Renal cortical epithelial cell (primary cell): ENCODE results near the gene NKD2. TPM values are rescaled to one million over a fixed set of nuclear protein-coding genes. Genes with fewer than 3 reads are reported as not detected.
"Not testable (repeated sequence)": the region's sequence is repeated elsewhere in the genome, so short reads cannot be mapped to it uniquely, and the experiment has no call there.

Experiments
- DNase-seq: peaks from one replicate; pipeline ENCODE4 v3.0.0-alpha.2; 2011; ENCODE audit warnings: low read depth
- total RNA-seq: library from RNA; depleted of rRNA; stranded (reverse); fragments of >200 nt; gene quantifications from 2 replicates; pipeline ENCODE4 v1.2.3, GENCODE V29; 2014

Gene NKD2
- 0.10 TPM in 1 of 2 replicates, not detected in the other for total RNA-seq

- DNase-seq = no peak
Measured at GRCh38 chr5:1008451-1009358, at the start of gene NKD2. TSS of gene NKD2 (plus strand) at chr5:1008802. CDS start at chr5:1009058, 256 bp downstream.

GRCh38 chr5:959581-960531 is 48.7 kb upstream of the NKD2 start:
- no peak for DNase-seq

GRCh38 chr5:960551-960950 is 48.1 kb upstream of the NKD2 start:
- DNase-seq = no peak

GRCh38 chr5:961002-961710 is 47.4 kb upstream of the NKD2 start:
- DNase-seq = no peak

GRCh38 chr5:961711-962240 is 46.8 kb upstream of the NKD2 start:
- no peak for DNase-seq

- DNase-seq = no peak
Measured at GRCh38 chr5:962386-962785, 46.2 kb upstream of the NKD2 start.

GRCh38 chr5:962801-963200 is 45.8 kb upstream of the NKD2 start:
- no peak for DNase-seq

GRCh38 chr5:963310-963672 is 45.3 kb upstream of the NKD2 start:
- no peak for DNase-seq

GRCh38 chr5:963673-964531 is 44.7 kb upstream of the NKD2 start:
- DNase-seq = no peak

GRCh38 chr5:964821-965220 is 43.8 kb upstream of the NKD2 start:
- DNase-seq = no peak

GRCh38 chr5:965604-966344 is 42.8 kb upstream of the NKD2 start:
- no peak for DNase-seq

- DNase-seq = no peak
Measured at GRCh38 chr5:966345-966710, 42.3 kb upstream of the NKD2 start.

- DNase-seq = no peak
Measured at GRCh38 chr5:966941-967340, 41.7 kb upstream of the NKD2 start.

- no peak for DNase-seq
Measured at GRCh38 chr5:968881-969280, 39.7 kb upstream of the NKD2 start.

- DNase-seq = no peak
Measured at GRCh38 chr5:969408-969839, 39.2 kb upstream of the NKD2 start.

- not testable (repeated sequence) for DNase-seq
Measured at GRCh38 chr5:972575-972974, 36.0 kb upstream of the NKD2 start.

GRCh38 chr5:976849-977751 is 31.5 kb upstream of the NKD2 start:
- DNase-seq = no peak

GRCh38 chr5:978054-978453 is 30.5 kb upstream of the NKD2 start:
- no peak for DNase-seq

- no peak for DNase-seq
Measured at GRCh38 chr5:978693-979092, 29.9 kb upstream of the NKD2 start.
